Stimulated activated CD8-positive, alpha-beta memory T cell treated with anti-CD3 and anti-CD28 coated beads, Interleukin-4, amount 100 ng/mL, for 24 hours (primary cell): ENCODE measurements around the gene NR2F1-AS1.
"Not testable (repeated sequence)": the region's sequence is repeated elsewhere in the genome, so short reads cannot be mapped to it uniquely, and the experiment has no call there.

Experiments used
- DNase-seq: peaks from one replicate; pipeline ENCODE4 v3.0.0-alpha.2; 2020; ENCODE audit warnings: low read depth

The NR2F1-AS1 gene

DNA sequence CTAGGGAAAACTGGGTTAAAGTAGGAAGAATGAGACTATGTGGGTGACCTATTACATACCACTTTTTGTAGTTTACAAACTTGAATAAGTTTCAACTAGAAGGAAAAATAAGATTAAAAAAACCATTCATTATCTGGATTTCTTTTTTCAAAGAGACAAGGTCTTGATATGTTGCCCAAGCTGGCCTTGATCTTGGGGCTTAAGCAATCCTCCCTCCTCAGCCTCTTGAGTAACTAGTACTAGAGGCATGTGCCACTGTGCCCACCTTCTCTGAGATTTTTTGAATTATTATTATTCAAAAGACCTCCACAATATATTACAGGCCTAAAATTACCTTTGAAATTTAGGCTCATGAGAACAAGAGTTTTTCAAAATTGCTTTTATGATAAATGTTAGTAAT is 63.2 kb downstream of the NR2F1-AS1 start:
- DNase-seq: no peak

DNA sequence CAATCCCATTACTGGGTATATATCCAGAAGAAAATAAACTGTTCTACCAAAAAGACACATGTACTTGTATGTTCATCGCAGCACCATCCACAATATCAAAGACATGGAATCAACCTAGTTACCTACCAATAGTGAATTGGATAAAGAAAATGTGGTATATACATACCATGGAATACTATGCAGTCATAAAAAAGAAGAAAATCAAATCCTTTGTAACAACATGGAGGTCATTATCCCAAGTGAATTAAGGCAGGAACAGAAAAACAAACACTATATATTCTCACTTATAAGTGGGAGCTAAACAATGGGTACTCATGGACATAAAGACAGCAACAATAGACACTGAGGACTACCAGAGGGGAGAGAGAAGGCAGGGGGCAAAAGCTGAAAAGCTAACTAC is 67.7 kb downstream of the NR2F1-AS1 start:
- DNase-seq: no peak

DNA sequence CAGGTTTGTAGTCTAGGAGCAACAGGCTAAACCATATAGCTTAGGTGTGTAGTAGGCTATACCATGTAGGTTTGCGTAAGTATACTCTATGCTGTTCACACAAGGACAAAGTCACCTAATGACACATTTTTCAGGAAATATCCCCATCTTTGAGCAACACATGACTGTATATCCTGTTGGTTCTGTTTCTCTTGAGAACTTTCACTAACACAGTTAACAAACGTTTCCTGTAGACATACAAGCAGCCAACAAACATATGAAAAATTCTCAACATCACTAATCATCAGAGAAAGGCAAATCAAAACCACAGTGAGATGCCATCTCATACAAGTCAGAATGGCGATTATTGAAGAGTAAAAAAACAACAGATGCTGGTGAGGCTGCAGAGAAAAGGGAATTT is 68.2 kb downstream of the NR2F1-AS1 start:
- DNase-seq: no peak

DNA sequence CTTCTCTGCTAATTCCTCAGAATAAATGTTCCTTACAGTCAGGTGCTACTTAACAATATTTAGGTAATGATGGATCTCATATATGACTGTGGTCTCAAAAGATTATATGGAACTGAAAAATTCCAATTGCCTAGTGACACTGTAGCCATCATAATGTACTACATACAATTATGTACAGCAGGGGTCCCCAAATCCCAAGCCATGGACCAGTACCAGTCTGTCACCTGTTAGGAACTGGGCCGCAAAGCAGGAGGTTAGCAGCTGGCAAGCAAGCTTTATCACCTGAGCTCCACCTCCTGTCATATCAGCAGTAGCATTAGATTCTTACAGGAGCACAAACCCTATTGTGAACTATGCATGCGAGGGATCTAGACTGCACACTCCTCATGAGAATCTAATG is 69.6 kb downstream of the NR2F1-AS1 start:
- no peak for DNase-seq

DNA sequence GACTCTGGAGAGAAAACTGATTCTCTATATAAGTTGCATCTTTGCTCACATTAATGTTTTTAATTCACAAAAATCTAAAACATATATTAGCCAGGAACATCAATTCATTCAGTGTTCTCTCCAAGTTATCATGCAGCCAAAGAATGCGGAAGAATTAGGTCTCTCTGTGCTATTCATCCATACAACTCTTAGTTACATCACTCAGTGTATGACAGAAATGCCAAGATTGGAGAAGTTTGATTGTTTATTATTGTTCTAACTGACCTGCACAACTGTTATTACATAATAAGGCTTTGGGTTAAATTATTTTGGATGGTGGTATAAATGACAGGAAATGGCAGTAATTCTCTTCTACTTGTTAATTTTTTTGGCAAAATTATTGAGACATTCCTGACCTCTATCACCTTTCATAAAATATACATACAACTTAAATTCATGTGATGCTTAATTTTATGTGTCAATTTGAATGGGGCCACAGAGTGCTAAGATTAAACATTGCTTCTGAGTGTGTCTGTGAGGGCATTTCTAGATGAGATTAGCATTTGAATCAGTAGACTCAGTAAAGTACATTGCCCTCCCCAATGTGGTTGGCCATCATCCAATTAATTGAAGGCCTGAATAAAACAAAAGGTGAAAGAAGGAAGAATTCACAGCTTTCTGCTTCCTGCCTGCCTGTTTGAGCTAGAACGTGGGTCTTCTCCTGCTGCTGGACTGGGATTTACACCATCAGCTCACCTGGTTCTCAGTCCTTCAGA is 70.2 kb downstream of the NR2F1-AS1 start:
- DNase-seq: no peak

DNA sequence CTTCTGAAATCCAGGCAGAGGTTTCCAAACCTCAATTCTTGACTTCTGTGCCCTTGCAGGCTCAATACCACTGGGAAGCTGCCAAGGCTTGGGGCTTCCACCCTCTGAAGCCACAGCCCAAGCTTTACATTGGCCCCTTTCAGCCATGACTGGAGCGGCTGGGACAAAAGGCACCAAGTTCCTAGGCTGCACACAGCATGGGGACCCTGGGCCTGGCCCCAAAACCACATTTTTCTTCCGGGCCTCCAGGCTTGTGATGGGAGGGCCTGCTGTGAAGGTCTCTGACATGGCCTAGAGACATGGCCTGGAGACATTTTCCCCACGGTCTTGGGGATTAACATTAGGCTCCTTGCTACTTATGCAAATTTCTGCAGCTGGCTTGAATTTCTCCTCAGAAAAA is 75.5 kb downstream of the NR2F1-AS1 start:
- DNase-seq: not testable (repeated sequence)

DNA sequence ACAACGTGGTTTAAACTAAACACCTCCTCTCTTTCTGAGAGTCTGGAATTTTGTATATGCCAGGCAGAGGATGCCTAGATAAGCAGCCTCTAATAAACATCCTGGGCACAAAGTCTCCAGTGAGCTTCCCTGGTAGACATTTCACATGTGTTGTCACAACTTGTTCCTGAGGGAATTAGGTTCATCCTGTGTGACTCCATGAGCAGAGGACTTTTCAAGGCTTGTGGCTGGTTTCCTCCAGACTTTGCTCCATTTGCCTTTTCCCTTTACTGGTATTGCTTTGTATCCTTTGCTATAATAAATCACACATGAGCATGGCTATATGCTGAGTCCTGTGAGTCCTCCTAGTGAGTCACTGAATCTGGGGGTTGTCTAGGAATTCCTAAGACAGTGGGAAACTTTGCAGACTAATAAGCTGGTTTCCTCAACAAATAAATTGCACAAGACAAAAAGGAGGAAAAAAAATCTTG is 77.4 kb downstream of the NR2F1-AS1 start:
- no peak for DNase-seq

DNA sequence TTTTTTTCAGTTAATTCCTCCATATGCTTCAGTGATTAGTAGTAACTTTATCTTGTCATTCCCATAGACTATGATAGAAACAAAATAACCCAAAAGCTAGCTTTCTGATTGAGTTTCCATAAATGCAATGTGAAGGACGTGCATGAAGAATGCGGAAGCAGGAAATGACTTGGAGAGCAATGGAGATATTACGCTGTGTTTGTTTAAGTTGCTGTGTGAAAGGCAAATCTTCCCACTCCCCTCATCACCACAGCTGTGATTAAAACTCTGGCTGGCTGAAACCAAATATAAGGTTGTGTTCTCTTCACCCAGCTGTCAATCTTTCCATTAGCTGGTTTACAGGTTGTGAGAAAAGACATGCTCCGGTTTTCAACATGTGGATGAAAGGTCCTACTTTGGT is 83.9 kb downstream of the NR2F1-AS1 start:
- no peak for DNase-seq

DNA sequence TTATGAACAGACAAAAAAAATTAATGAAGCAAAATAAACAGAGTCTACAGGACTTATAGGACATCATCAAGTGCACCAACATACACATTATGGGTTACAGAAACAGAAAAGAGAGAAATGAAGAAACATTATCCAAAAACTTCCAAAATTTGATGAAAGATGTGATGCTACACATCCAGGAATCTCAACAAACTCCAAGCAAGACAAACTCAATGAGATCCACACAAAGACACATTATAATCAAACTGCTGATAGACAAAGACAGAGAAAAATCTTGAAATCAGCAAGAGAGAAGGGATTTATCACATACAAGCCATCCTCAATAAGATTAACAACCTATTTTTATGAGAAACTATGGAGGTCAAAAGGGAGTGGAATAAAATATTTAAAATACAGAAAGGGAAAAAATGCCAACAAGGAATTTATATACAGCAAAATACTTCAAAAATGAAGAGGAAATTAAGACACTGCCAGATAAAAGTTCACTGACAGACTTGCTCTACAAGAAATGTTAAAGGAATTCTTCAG is 101.0 kb downstream of the NR2F1-AS1 start:
- no peak for DNase-seq

DNA sequence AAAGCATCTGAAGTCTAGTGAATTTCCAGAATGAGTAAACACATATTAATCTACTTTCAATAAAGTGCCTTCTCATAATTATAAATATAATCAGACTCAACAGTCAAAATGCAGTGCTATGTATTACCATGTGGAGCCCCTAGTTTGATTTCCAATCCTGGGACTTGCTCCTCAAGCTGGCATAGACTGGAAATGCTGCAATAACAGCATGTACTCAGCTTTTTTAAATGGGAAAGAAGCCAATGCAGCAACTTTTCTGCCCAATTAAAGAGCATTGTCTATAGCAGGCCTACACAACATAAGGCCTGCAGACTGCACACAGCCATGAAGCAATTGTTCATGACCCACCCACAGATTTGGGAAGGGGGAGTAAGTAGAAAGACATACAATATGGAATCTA is 103.2 kb downstream of the NR2F1-AS1 start:
- DNase-seq: no peak

DNA sequence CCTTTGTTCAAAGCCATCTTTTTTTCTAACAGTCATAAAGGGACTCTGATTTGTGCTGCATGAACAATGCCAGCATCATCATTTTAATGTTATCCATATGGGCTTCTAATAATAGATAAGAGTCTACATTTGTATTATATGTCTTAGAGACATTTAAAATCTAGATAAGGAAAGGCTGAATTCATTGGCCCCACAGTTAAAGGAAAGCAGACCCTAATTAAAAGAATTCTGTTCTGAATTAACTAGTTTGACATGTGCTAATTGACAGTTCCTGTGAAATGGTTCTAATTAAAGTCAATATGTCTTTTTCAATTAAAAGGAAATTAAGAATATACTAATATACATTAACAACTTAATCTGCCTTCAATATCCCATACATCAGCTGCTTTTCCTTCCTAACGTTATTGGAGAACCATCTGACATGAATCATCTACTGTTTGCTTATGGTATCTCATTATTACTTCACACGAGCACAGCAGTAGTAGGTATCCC is 104.7 kb downstream of the NR2F1-AS1 start:
- DNase-seq: no peak

DNA sequence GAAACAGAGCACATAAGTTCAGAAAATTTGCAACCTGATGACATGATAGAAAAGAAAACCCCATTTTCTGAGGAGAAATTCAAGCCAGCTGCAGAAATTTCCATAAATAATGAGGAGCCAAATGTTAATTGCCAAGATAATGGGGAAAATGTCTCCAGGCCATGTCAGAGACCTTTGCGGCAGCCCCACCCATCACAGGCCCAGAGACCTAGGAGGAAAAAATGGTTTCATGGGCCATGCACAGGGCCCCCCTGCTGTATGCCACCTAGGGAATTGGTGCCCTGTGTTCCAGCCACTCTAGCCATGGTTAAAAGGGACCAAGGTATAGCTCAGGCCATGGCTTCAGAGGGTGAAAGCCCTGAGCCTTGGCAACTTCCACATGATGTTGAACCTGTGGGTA is 118.1 kb downstream of the NR2F1-AS1 start:
- DNase-seq: no peak

DNA sequence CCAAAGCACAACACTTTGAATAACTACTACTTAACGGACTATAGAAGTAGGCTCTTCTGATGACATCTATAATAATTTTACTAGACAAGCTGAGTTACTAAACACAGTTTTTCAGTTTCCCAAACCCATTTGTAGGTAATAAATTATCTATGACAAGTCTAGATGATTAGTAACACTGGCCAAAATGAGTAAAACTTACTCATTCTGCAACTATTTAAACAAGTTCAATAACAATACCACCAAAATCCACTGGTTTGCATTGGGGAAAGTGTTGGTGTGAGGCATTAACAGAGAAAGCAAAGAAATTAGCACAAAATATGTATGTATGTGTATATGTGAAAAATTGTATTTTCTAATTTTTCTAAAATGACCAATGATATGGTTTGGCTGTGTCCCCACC is 119.3 kb downstream of the NR2F1-AS1 start:
- DNase-seq: no peak

DNA sequence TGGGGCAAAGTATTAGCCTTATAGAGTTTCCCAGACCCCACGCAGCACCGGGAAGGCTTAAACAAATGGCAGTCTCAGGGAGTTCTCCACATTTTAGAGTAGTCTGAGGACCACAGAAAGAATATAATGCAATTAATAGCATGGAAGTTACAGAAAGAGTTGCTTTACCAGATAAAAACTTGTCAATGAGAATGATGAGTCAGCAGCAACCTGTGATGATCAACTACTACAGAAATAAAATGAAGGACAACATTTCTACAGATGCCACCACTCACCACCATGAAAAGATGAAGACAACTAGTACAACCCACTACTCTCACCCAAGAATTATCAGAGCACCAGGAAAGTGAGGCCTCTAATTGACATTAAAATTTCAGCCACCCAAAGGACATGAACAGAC is 120.7 kb downstream of the NR2F1-AS1 start:
- DNase-seq: no peak

DNA sequence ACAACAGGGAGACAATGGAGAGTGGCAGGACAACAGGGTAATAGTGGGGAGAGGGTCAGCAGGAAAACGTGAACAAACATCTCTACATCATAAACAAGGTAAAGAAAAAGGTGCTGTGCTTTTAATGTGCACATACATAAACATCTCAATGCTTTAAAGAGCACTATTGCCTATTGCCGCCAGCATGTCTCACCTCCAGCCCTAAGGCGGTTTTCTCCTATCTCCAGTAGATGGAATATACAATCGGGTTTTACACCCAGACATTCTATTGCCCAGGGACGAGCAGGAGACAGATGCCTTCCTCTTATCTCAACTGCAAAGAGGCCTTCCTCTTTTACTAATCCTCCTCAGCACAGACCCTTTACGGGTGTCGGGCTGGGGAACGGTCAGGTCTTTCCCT is 124.2 kb downstream of the NR2F1-AS1 start:
- not testable (repeated sequence) for DNase-seq

DNA sequence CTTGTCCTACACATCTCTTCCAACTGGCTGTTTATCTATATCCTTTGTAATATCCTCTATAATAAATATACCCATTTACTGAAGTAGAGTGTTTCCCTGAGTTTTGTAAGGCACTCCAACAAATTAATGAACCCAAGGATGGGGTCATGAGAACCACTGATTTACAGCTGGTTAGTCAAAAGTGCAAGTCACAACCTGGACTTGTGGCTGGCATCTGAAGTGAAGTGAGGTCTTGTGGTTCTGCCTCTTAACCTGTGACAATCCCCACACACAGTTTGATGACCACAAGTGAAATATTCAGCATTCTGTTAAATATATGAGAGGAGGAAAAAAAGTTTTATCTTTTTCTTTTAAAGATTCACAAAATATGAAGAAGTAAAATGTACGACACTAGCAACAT is 126.1 kb downstream of the NR2F1-AS1 start:
- DNase-seq: no peak

DNA sequence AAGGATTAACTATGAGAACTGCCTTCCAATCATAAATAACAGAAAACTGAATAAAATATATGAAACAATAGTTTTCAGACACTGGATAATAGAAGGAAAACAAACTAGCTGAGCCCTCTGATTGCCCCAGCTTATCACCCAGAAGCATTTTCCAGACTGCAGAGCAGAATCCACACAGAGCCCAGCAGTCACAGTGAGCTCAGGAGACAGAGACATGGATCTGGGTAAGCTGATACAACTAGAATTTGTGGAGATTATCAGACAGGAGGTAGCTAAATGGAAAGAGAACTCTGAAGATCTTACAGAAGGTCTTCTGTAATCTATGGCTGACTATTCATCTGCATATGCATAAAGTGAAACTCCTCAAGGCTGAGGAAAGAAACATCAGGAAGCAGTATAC is 128.8 kb downstream of the NR2F1-AS1 start:
- no peak for DNase-seq

DNA sequence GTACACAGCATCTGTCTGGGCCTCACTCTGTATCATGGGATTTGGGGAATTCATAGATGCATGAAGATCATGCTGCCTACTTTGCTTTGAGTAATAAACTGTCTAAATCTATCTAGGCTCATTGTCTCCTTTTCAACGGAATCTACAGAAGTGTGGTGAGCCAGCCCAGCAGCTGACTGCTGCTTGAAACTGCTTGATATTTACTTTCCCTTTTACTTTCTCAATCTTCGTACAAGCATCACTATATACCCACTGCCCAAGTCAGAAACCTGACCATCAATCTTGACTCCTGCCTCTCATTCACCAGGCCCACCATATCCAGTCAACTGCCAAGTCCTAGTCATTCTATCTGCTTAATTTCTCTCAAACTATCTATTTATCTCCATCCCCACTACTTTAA is 142.9 kb downstream of the NR2F1-AS1 start:
- no peak for DNase-seq

DNA sequence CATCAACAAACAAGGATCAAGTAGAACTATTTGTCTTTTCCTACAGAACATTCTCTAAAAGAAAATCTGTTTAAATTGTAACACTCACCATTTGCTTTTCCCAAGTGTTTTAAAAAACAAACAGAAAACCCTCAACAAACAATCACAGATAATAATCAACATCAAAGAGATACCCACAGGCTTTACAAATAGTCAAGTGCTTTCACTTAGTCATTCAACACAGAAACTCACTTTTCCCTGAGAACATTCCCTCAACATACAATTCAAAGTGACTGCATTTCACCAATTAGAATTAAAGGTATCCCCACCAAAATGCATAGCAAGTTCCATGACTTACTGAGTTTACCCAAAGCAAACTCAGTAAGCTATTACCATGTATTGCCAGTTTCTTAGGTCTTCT is 144.9 kb downstream of the NR2F1-AS1 start:
- DNase-seq: no peak

DNA sequence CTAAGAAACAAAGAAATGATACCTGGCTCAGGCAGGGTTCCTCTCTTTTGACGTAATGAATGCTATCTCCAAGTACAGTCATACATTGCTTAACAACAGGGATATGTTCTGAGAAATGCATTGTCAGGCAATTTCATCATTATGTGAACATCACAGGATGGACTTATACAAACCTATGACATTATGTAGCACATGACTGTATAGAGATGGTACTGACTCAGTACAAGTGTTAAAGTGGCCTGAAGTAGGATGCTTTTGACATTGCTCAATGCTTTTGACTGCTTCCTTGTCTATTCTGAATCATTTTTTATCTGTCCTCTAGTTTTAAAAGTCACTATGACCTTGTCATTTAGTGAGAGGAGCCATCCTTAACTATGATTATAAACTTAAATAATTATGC is 147.6 kb downstream of the NR2F1-AS1 start:
- no peak for DNase-seq

DNA sequence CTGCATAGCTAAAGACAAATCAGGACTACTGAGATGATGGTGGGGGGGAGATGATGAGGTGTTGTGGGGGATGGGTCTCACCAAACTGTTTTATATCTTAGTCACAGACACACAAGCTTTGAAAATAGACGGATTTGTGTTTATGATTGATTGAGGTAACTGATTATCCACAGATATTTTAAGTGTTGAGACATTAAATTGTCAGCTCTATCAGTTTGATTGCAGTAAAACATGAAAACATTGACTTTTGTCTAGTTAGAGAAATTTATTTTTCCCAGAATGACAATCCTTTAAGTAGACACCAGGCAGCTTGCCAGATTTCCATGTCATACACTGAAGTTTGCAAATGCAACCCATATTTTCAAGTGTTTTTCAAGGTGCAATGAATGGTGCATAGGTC is 149.8 kb downstream of the NR2F1-AS1 start:
- no peak for DNase-seq

DNA sequence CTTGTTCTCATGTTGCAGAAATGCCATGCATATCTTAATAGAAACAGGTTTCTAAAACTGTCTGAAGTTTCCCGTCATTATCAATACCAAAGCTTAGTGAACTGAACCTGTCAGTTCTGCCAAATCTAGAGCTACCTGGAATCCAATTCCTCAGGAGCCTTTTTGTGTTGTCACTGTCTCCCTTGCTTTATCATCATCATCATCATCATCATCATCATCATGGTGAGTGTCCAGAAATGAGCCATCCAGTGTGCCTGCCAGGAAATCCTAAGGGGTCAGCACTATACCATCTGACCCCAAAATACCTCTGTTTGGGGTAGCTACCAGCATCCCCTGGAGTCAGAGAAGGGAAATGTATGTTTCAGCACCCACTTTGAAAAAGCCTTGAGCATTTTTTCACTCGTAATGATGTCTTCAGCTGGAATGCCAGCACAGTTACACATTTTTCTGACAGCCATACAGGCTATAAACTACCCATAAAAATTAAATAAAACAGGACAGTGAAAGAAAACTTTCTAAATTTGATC is 150.3 kb downstream of the NR2F1-AS1 start:
- no peak for DNase-seq

DNA sequence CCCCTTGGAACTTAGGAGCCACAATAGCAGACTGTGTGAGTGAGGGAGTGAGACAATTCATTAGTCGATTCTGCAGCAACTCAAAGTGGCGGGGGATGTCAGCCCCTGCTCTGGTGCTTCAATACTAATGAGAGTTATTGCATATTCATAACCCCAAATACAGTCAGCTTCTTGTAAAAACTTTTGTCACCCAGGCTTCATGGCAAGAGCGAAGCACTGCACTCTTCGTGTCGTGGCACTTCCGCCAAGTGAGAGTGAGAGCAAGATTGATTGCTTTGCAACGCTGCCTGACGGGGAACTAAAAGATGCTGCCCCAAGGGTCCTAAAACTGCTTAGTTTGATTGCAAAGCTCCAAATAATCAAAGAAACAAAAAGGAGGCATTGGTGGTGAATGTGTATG is 150.9 kb downstream of the NR2F1-AS1 start:
- no peak for DNase-seq

DNA sequence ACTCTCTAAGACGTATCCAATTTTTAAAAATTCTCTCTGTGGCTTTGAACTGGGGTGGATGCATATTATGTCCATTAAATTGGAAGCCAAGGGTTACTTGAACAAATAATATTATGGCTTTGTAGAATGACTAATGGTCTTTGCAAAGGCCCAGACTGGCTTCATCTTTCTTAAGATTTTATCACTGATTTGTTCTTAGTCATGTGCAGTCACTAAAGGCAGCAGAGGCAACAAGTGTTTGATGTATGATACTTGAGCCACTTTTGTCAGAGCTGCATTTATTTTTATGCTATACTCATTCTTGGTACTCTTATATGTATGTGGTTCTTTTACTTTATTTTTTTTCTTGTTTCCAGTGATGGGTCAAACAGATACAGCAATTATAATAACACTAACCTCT is 152.2 kb downstream of the NR2F1-AS1 start:
- DNase-seq: no peak
